ENCODE measurements around the gene KLHDC7A. TPM values are rescaled to one million over a fixed set of nuclear protein-coding genes. Genes with fewer than 3 reads are reported as not detected.
A peak's percentile ranks its signal among the peaks of the same experiment; 100 is the strongest.

The KLHDC7A gene
- total RNA-seq, 8 experiments from 2014 or later = 0.14 to 0.85 (median 0.18) TPM

- 35 to 93% (median 88%) methylated on average over 2 to 8 of the region's 8 CpGs; no CpG with 5 or more reads in 3 of the 10 experiments for WGBS, 10 experiments
- Histone ChIP-seq H3K27ac (no peak overlapping the region), H3K4me1 (replicated peaks in 1 of 2) (no peaks in the 10 kb centered on the region), H3K4me3 (no peak overlapping the region)
- ATAC-seq (replicated peaks in 6 of 8) = no peak
- in situ Hi-C loops (cut with MboI; ENCODE audit: low pct_unique_long_range_greater_than_20kb in 2 of 9, low sequenced_read_pairs in 9 of 9, unreplicated experiment in 9 of 9) = no loop called here
Observed at GRCh38 chr1:18496497-18497235, 15.9 kb downstream of the KLHDC7A start.

GRCh38 chr1:18501833-18502232 is 21.1 kb downstream of the KLHDC7A start:
- no peaks in the 10 kb centered on the region for H3K4me1 ChIP-seq (replicated peaks in 1 of 2)
- in situ Hi-C loops (cut with MboI; ENCODE audit: low pct_unique_long_range_greater_than_20kb in 2 of 9, low sequenced_read_pairs in 9 of 9, unreplicated experiment in 9 of 9) = no loop called here
- no peak overlapping the region for H3K27ac ChIP-seq
- no peak overlapping the region for H3K4me3 ChIP-seq
- ATAC-seq (replicated peaks in 6 of 8) = no peak
- WGBS, 10 experiments = 0 to 100% (median 80%) methylated on average over 1 to 4 of the region's 4 CpGs; no CpG with 5 or more reads in 1 of the 10 experiments

DNA sequence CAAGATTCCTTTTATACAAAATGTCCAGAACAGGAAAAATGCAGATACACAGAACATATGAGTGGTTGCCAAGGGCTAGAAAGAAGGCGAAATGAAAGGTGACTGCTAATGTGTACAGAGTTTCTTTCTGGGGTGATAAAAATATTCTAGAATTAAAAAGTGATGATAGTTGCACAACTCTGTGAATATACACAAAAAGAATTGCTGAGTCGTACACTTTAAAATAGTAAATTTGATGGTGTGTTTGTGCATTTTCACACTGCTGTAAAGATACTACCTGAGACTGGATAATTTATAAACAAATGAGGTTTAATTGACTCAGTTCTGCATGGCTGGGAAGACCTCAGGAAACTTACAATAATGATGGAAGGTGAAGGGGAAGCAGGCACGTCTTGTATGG is 23.9 kb downstream of the KLHDC7A start:
- no peak for ATAC-seq (replicated peaks in 6 of 8)

GRCh38 chr1:18505666-18506065 is 24.9 kb downstream of the KLHDC7A start:
- H3K4me1 ChIP-seq (replicated peaks in 1 of 2) = no peaks in the 10 kb centered on the region
- in situ Hi-C loops (cut with MboI; ENCODE audit: low pct_unique_long_range_greater_than_20kb in 2 of 9, low sequenced_read_pairs in 9 of 9, unreplicated experiment in 9 of 9) = no loop called here
- no peak for ATAC-seq (replicated peaks in 6 of 8)
- no peak overlapping the region for H3K27ac ChIP-seq
- H3K4me3 ChIP-seq = no peak overlapping the region

More for the DNA sequence above, 23.9 kb downstream of the KLHDC7A start:
- H3K4me1 ChIP-seq (replicated peaks in 1 of 2) = no peaks in the 10 kb centered on the region
- in situ Hi-C loops (cut with MboI; ENCODE audit: low pct_unique_long_range_greater_than_20kb in 2 of 9, low sequenced_read_pairs in 9 of 9, unreplicated experiment in 9 of 9) = no loop called here
- no peak overlapping the region for H3K27ac ChIP-seq
- no peak overlapping the region for H3K4me3 ChIP-seq
- 10 to 86% (median 68%) methylated on average over 2 to 3 of the region's 3 CpGs for WGBS, 10 experiments

DNA sequence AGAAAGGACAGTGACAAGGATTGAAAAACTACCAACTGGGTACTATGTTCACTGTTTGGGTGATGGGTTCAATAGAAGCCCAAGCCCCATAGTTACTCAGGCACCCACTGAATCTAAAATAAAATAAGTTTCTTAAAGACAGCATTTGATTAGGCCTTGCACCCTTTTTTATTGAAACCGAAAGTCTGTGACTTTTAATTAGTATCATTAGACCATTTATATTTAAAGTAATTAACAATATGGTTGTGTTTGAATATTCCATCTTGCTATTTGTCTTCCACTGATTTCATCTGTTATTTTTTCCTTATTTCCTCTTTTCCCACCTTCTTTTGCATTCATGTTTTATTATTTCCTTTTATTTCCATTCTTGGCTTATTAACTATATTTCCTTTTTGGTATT is 27.4 kb downstream of the KLHDC7A start:
- in situ Hi-C loops (cut with MboI; ENCODE audit: low pct_unique_long_range_greater_than_20kb in 2 of 9, low sequenced_read_pairs in 9 of 9, unreplicated experiment in 9 of 9) = no loop called here
- no peak for ATAC-seq (replicated peaks in 6 of 8)
- WGBS, 10 experiments = 5 to 86% (median 15%) methylated on average over 1 of the region's 1 CpG; no CpG with 5 or more reads in 1 of the 10 experiments

GRCh38 chr1:18511149-18511873 is 30.6 kb downstream of the KLHDC7A start:
- peak in 3 of 8 experiments; percentile 21 to 71 (median 53) for ATAC-seq (replicated peaks in 6 of 8)
- in situ Hi-C loops (cut with MboI; ENCODE audit: low pct_unique_long_range_greater_than_20kb in 2 of 9, low sequenced_read_pairs in 9 of 9, unreplicated experiment in 9 of 9) = no loop called here
- Histone ChIP-seq H3K4me1 (replicated peaks in 1 of 2) (peaks cover 0 to 5% of the 10 kb centered on the region in 2 donors), H3K4me3 (no peak overlapping the region), H3K27ac (no peak overlapping the region)
- WGBS, 10 experiments = 0 to 100% (median 83%) methylated on average over 1 to 5 of the region's 5 CpGs; no CpG with 5 or more reads in 1 of the 10 experiments

More for the DNA sequence above, 27.4 kb downstream of the KLHDC7A start:
- Histone ChIP-seq H3K27ac (no peak overlapping the region), H3K4me1 (replicated peaks in 1 of 2) (peaks cover 0 to 5% of the 10 kb centered on the region in 2 donors), H3K4me3 (no peak overlapping the region)

- 0 to 87% (median 67%) methylated on average over 1 to 4 of the region's 5 CpGs; no CpG with 5 or more reads in 3 of the 10 experiments for WGBS, 10 experiments
- no peak for ATAC-seq (replicated peaks in 6 of 8)
- H3K4me3 ChIP-seq = no peak overlapping the region
- in situ Hi-C loops (cut with MboI; ENCODE audit: low pct_unique_long_range_greater_than_20kb in 2 of 9, low sequenced_read_pairs in 9 of 9, unreplicated experiment in 9 of 9) = no loop called here
- H3K4me1 ChIP-seq (replicated peaks in 1 of 2) = peaks cover 0 to 5% of the 10 kb centered on the region in 2 donors
- H3K27ac ChIP-seq = no peak overlapping the region
Observed at GRCh38 chr1:18511874-18512150, 31.1 kb downstream of the KLHDC7A start.

GRCh38 chr1:18512883-18513282 is 32.2 kb downstream of the KLHDC7A start:
- ATAC-seq (replicated peaks in 6 of 8) = peak in 1 of 8 experiments; percentile 35
- Histone ChIP-seq H3K27ac (no peak overlapping the region), H3K4me3 (no peak overlapping the region), H3K4me1 (replicated peaks in 1 of 2) (peaks cover 0 to 5% of the 10 kb centered on the region in 2 donors)
- WGBS, 10 experiments = 22 to 67% (median 51%) methylated on average over 4 to 8 of the region's 9 CpGs; no CpG with 5 or more reads in 6 of the 10 experiments
- in situ Hi-C loops (cut with MboI; ENCODE audit: low pct_unique_long_range_greater_than_20kb in 2 of 9, low sequenced_read_pairs in 9 of 9, unreplicated experiment in 9 of 9) = no loop called here

- Histone ChIP-seq H3K4me3 (no peak overlapping the region), H3K4me1 (replicated peaks in 1 of 2) (peaks cover 0 to 5% of the 10 kb centered on the region in 2 donors), H3K27ac (no peak overlapping the region)
- WGBS, 10 experiments = 0 to 100% (median 57%) methylated on average over 1 of the region's 1 CpG; no CpG with 5 or more reads in 5 of the 10 experiments
- ATAC-seq (replicated peaks in 6 of 8) = peak in 1 of 8 experiments; percentile 42
- in situ Hi-C loops (cut with MboI; ENCODE audit: low pct_unique_long_range_greater_than_20kb in 2 of 9, low sequenced_read_pairs in 9 of 9, unreplicated experiment in 9 of 9) = no loop called here
Observed at GRCh38 chr1:18513995-18514394, 33.3 kb downstream of the KLHDC7A start.

DNA sequence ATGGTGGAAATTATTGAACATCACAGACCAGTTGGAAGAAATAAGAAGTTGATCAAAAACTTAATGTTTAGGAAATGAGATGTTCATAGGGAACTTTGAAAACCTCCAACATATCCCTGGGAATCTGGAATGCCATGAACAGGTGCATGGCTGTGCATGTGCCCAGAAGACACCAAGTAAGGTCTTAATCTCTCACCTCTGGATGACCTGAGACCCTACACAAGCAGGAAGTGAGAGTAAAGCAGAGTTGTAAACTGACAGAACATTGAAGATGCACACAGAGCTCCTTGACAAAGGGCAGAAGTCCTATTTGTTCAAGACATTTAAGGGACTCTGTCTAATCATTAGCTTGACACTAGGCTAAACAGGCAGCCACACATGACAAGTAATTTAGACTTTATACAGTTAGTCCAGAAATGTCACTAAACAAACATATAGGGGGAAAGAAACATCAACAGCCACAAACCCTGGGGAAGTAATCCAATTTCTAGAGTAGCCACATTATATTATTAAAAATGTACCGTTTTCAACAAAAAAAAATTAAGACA is 34.5 kb downstream of the KLHDC7A start:
- peaks cover 0 to 5% of the 10 kb centered on the region in 2 donors for H3K4me1 ChIP-seq (replicated peaks in 1 of 2)
- no peak for ATAC-seq (replicated peaks in 6 of 8)
- WGBS, 10 experiments = 0 to 80% (median 41%) methylated on average over 1 of the region's 1 CpG
- H3K4me3 ChIP-seq = no peak overlapping the region
- in situ Hi-C loops (cut with MboI; ENCODE audit: low pct_unique_long_range_greater_than_20kb in 2 of 9, low sequenced_read_pairs in 9 of 9, unreplicated experiment in 9 of 9) = no loop called here
- no peak overlapping the region for H3K27ac ChIP-seq

DNA sequence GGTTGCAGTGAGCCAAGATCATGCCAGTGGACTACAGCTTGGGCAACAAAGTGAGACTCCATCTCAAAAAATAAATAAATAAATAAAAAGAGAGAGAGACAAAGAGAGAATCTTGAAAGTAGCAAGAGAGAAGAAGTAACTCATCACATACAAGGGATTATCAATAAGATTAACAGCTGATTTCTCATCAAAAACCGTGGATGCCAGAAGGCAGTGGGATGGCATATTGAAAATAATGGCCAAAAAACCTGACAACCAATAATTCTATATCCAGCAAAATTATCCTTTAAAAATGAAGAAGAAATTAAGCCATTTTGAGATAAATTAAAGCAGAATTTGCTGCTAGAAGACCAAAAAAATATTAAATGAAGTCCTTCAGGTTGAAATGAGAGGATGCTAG is 35.7 kb downstream of the KLHDC7A start:
- Histone ChIP-seq H3K27ac (no peak overlapping the region), H3K4me3 (no peak overlapping the region), H3K4me1 (replicated peaks in 1 of 2) (peaks cover 0 to 5% of the 10 kb centered on the region in 2 donors)
- ATAC-seq (replicated peaks in 6 of 8) = no peak
- in situ Hi-C loops (cut with MboI; ENCODE audit: low pct_unique_long_range_greater_than_20kb in 2 of 9, low sequenced_read_pairs in 9 of 9, unreplicated experiment in 9 of 9) = no loop called here
- WGBS, 10 experiments = 0 to 77% (median 28%) methylated on average over 1 of the region's 1 CpG; no CpG with 5 or more reads in 2 of the 10 experiments

GRCh38 chr1:18526436-18527275 is 45.9 kb downstream of the KLHDC7A start:
- WGBS, 10 experiments = 0 to 84% (median 58%) methylated on average over 1 to 6 of the region's 6 CpGs; no CpG with 5 or more reads in 1 of the 10 experiments
- ATAC-seq (replicated peaks in 6 of 8) = no peak
- in situ Hi-C loops (cut with MboI; ENCODE audit: low pct_unique_long_range_greater_than_20kb in 2 of 9, low sequenced_read_pairs in 9 of 9, unreplicated experiment in 9 of 9) = no loop called here
- Histone ChIP-seq H3K4me1 (replicated peaks in 1 of 2) (no peaks in the 10 kb centered on the region), H3K27ac (no peak overlapping the region), H3K4me3 (no peak overlapping the region)
